Gastrocnemius medialis (tissue), 4 donors: Measurements from ENCODE around the gene ZNF438.

Experiments
- CTCF ChIP-seq, 5 experiments: fragments of 450-650 bp in 3 of 5; fragments of 200-600 bp in 2 of 5; sonication (generic) in 2 of 5; IDR thresholded peaks in 4 of 5; conservative IDR thresholded peaks in 1 of 5; 1 replicate in 4 of 5; 2 replicates in 1 of 5; pipeline ENCODE4 v1.5.1; 2016 to 2019; ENCODE audit warnings: antibody characterized with exemption in 5 of 5, mild to moderate bottlenecking in 3 of 5, moderate library complexity in 3 of 5
- POLR2A ChIP-seq, 2 donors: fragments of 450-650 bp; IDR thresholded peaks; one replicate each; pipeline ENCODE4 v1.6.1; 2017; ENCODE audit warnings: antibody characterized with exemption in 2 of 2, mild to moderate bottlenecking in 2 of 2, moderate library complexity in 2 of 2

GRCh38 chr10:30831426-30831825 lies 200.2 kb downstream of the ZNF438 start:
- TF ChIP-seq POLR2A (IDR thresholded peaks at IDR 0.05) (no peak), CTCF (IDR thresholded peaks at IDR 0.05 in 4 of 5, conservative IDR thresholded peaks at IDR 0.05 in 1 of 5) (no peak)
